ENCODE data around the gene EIF4EBP3.

Gene EIF4EBP3

GRCh38 chr5:140547508-140548299, at the start of gene EIF4EBP3:
Gene EIF4EBP3, plus strand, starts transcription at chr5:140547662. Its CDS starts 76 bp downstream, at chr5:140547738.
- peak; percentile 60 for DNase-seq (ENCODE audit: low read depth)

- DNase-seq (ENCODE audit: low read depth), result no peak
Observed at GRCh38 chr5:140497897-140498296, 49.6 kb upstream of the EIF4EBP3 start.

- no peak for DNase-seq (ENCODE audit: low read depth)
Observed at GRCh38 chr5:140498591-140498990, 48.9 kb upstream of the EIF4EBP3 start.

GRCh38 chr5:140502834-140503233, 44.6 kb upstream of the EIF4EBP3 start:
- no peak for DNase-seq (ENCODE audit: low read depth)

GRCh38 chr5:140509898-140510297, 37.6 kb upstream of the EIF4EBP3 start:
- no peak for DNase-seq (ENCODE audit: low read depth)

GRCh38 chr5:140513124-140513523, 34.3 kb upstream of the EIF4EBP3 start:
- DNase-seq (ENCODE audit: low read depth), result no peak

- no peak for DNase-seq (ENCODE audit: low read depth)
Observed at GRCh38 chr5:140524003-140524402, 23.5 kb upstream of the EIF4EBP3 start.

- no peak for DNase-seq (ENCODE audit: low read depth)
Observed at GRCh38 chr5:140540227-140540626, 7.2 kb upstream of the EIF4EBP3 start.

- no peak for DNase-seq (ENCODE audit: low read depth)
Observed at GRCh38 chr5:140542972-140543371, 4.5 kb upstream of the EIF4EBP3 start.

- DNase-seq (ENCODE audit: low read depth), result no peak
Observed at GRCh38 chr5:140544986-140545385, 2.5 kb upstream of the EIF4EBP3 start.

- no peak for DNase-seq (ENCODE audit: low read depth)
Observed at GRCh38 chr5:140545606-140546005, 1.9 kb upstream of the EIF4EBP3 start.

- no peak for DNase-seq (ENCODE audit: low read depth)
Observed at GRCh38 chr5:140546851-140547507, 483 bp upstream of the EIF4EBP3 start.

GRCh38 chr5:140548300-140548688, 832 bp downstream of the EIF4EBP3 start:
- DNase-seq (ENCODE audit: low read depth), result no peak

GRCh38 chr5:140548791-140549190, 1.3 kb downstream of the EIF4EBP3 start:
- no peak for DNase-seq (ENCODE audit: low read depth)

GRCh38 chr5:140549237-140550144, 2.0 kb downstream of the EIF4EBP3 start:
- no peak for DNase-seq (ENCODE audit: low read depth)

- DNase-seq (ENCODE audit: low read depth), result no peak
Observed at GRCh38 chr5:140550147-140551079, 3.0 kb downstream of the EIF4EBP3 start.

- DNase-seq (ENCODE audit: low read depth), result no peak
Observed at GRCh38 chr5:140551872-140552271, 4.4 kb downstream of the EIF4EBP3 start.

GRCh38 chr5:140553657-140554056, 6.2 kb downstream of the EIF4EBP3 start:
- DNase-seq (ENCODE audit: low read depth), result no peak

- no peak for DNase-seq (ENCODE audit: low read depth)
Observed at GRCh38 chr5:140554454-140554853, 7.0 kb downstream of the EIF4EBP3 start.

- DNase-seq (ENCODE audit: low read depth), result no peak
Observed at GRCh38 chr5:140555747-140556312, 8.4 kb downstream of the EIF4EBP3 start.

- DNase-seq (ENCODE audit: low read depth), result no peak
Observed at GRCh38 chr5:140556438-140556837, 9.0 kb downstream of the EIF4EBP3 start.

Data from stimulated activated CD8-positive, alpha-beta memory T cell treated with anti-CD3 and anti-CD28 coated beads, Interleukin-15, amount 100 ng/mL, for 24 hours (primary cell).